OCI-LY3 (cell line): Measurements from ENCODE around the gene LRRC3C.

ENCODE experiments used
- CTCF ChIP-seq: fragments of 200-600, 300-600 bp; sonication (generic); IDR thresholded peaks from 2 replicates; pipeline ENCODE4 v1.5.1; 2014; ENCODE audit warnings: antibody characterized with exemption, low read length, low read depth
- EZH2phosphoT487 ChIP-seq: fragments of 200-600 bp; shearing (Covaris generic); IDR thresholded peaks from 2 replicates; pipeline ENCODE4 v1.6.1; 2018; ENCODE audit warnings: antibody characterized with exemption, mixed run types, low read depth

- TF ChIP-seq CTCF (no peak), EZH2phosphoT487 (no peak)
These were observed 46.9 kb downstream of the LRRC3C start for GRCh38 chr17:39974433-39974832.
